Measurements from ENCODE around the gene BATF3.
"Not testable (repeated sequence)": the region's sequence is repeated elsewhere in the genome, so short reads cannot be mapped to it uniquely, and the experiment has no call there.

BATF3 gene

GRCh38 chr1:212643877-212644276, 55.8 kb downstream of the BATF3 start:
- no peak for DNase-seq (ENCODE audit: extremely low read depth, low read depth)
- H3K4me3 ChIP-seq (replicated peaks; ENCODE audit: low read depth, low read length), result no peak overlapping the region
- TF ChIP-seq, protein P1, sequence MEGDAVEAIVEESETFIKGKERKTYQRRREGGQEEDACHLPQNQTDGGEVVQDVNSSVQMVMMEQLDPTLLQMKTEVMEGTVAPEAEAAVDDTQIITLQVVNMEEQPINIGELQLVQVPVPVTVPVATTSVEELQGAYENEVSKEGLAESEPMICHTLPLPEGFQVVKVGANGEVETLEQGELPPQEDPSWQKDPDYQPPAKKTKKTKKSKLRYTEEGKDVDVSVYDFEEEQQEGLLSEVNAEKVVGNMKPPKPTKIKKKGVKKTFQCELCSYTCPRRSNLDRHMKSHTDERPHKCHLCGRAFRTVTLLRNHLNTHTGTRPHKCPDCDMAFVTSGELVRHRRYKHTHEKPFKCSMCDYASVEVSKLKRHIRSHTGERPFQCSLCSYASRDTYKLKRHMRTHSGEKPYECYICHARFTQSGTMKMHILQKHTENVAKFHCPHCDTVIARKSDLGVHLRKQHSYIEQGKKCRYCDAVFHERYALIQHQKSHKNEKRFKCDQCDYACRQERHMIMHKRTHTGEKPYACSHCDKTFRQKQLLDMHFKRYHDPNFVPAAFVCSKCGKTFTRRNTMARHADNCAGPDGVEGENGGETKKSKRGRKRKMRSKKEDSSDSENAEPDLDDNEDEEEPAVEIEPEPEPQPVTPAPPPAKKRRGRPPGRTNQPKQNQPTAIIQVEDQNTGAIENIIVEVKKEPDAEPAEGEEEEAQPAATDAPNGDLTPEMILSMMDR (IDR thresholded peaks at IDR 0.05; ENCODE audit: low read depth, low read length, missing control alignments), result no peak

GRCh38 chr1:212641956-212642355, 57.7 kb downstream of the BATF3 start:
- TF ChIP-seq, protein P1 (IDR thresholded peaks at IDR 0.05; ENCODE audit: low read depth, low read length, missing control alignments), result no peak
- DNase-seq (ENCODE audit: extremely low read depth, low read depth), result no peak
- no peak overlapping the region for H3K4me3 ChIP-seq (replicated peaks; ENCODE audit: low read depth, low read length)

DNA sequence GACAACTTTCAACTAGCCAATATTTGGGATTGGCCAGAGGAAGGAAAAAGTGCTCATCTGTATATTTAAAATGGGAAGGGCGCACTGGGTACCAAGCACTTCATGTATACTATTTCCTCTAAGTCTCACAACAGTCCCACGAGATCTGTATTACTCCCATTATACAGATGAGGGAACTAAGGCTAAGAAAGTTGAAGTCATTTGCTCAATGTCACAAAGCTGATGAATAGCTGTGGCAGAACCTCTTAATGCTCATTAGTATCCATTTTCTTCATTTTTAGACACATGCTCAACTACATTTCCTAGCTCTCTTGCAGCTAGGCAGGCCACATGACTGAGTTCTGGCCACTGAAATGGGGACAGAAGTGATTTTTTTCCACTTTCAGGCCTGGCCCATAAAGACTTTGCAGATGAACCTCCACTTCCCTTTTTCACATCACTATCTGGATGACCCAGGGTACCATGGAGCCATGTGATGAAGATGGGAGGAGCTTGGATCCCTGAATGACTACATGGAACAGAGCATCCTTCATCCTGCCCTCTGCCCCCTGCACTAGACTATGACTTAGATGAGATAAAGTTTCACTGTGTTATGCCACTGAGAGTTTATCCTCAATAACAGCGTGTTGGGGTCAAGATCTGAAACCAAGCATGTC, 59.3 kb downstream of the BATF3 start:
- no peak for DNase-seq (ENCODE audit: extremely low read depth, low read depth)
- H3K4me3 ChIP-seq (replicated peaks; ENCODE audit: low read depth, low read length), result no peak overlapping the region
- TF ChIP-seq, protein P1 (IDR thresholded peaks at IDR 0.05; ENCODE audit: low read depth, low read length, missing control alignments), result no peak

- H3K4me3 ChIP-seq (replicated peaks; ENCODE audit: low read depth, low read length); DNase-seq (ENCODE audit: extremely low read depth, low read depth): not testable (repeated sequence)
These were observed 60.1 kb downstream of the BATF3 start for GRCh38 chr1:212639524-212639923.

DNA sequence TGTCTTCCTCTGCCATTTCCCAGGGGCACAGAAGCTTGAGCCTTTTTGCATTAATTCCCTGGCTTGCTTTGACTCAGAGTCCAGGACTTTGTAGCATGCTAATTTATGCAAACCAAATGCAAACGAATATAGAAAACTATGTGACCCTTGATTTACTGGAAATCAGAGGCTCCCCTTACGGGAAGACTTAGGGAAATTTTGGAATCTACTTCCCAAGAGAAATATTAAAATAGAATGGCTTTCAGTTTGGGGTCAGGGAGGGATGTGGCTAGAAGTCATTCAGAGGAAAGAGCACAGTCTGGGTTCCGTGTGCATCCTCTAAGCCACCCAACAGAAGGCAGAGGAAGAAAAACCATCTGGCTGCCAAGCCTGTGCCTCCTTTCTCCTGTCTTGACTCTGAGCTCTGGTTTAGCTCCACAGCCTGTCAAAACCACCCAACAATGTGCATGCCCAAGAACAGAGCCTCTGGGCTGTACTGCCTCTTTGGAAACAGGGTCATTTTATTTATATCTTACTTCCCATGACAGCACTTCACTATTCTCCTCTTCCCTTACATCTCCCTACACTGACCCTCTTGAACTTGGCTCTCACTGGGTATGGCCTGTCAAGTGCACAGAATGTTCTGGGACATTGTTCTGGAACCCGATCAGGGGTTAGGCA, 61.0 kb downstream of the BATF3 start:
- TF ChIP-seq, protein P1 (IDR thresholded peaks at IDR 0.05; ENCODE audit: low read depth, low read length, missing control alignments), result no peak
- DNase-seq (ENCODE audit: extremely low read depth, low read depth), result no peak
- H3K4me3 ChIP-seq (replicated peaks; ENCODE audit: low read depth, low read length), result no peak overlapping the region

DNA sequence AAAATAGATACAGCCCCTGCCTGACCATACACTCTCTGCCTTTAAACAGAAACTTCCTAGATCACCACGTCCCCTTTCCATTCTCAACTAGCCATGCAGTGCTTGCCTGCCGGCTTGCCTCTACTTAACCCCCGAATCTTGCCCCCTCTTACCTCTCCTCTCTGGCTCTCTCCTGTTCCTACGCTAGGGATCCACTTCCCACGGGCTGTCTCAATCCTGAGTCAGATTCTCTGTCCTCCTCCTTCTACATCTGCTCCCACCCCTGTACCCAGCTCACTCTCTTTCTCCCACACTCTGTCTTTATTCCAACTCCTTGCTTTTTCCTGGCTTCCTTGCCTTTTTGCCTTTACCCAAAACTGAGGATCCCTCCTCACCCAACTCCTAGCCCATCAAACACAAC, 61.7 kb downstream of the BATF3 start:
- no peak for DNase-seq (ENCODE audit: extremely low read depth, low read depth)
- TF ChIP-seq, protein P1 (IDR thresholded peaks at IDR 0.05; ENCODE audit: low read depth, low read length, missing control alignments), result no peak
- H3K4me3 ChIP-seq (replicated peaks; ENCODE audit: low read depth, low read length), result no peak overlapping the region

All from HFF-Myc (cell line).